GM18505 (cell line): ENCODE measurements around the gene PMEL.

ENCODE experiments used
- ATAC-seq: cut with Tn5 transposase; IDR thresholded peaks from one replicate; pipeline ENCODE4 v1.9.1; 2021; ENCODE audit not compliant: unreplicated experiment
- POLR2A ChIP-seq: IDR thresholded peaks from 4 replicates; pipeline ENCODE4 v1.6.1; 2011; ENCODE audit warnings: borderline replicate concordance; ENCODE audit not compliant: insufficient read depth, insufficient read length; ENCODE audit errors: extremely low read depth

The PMEL gene

DNA sequence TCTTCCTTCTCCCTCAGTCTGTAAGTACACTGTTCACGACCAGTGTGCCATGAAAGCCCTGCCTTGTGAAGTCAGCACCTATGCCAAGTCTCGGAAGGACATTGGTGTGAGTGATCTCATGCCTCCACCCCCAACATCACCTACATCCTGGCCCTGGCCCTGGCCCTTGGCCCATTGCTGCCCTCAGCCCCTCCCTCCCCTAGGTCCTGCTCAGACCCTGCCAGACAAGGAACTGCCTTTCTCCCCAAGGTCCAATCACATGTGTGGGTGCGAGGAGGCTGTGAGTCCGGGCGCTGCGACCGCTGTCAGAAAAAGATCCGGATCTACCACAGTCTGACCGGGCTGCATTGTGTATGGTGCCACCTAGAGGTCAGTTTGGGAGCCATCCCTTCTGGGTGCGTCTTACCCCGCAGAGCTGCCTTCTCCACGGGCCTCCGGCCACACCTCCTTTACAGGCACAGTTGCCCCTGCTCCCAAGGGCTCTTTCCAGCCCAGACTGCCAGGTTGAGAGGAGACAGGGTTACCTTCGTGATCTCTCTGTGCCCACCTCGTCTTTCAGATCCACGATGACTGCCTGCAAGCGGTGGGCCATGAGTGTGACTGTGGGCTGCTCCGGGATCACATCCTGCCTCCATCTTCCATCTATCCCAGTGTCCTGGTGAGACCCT lies 25.6 kb downstream of the PMEL start:
- peak; percentile 83 for ATAC-seq
- TF ChIP-seq POLR2A: peak; percentile 20

DNA sequence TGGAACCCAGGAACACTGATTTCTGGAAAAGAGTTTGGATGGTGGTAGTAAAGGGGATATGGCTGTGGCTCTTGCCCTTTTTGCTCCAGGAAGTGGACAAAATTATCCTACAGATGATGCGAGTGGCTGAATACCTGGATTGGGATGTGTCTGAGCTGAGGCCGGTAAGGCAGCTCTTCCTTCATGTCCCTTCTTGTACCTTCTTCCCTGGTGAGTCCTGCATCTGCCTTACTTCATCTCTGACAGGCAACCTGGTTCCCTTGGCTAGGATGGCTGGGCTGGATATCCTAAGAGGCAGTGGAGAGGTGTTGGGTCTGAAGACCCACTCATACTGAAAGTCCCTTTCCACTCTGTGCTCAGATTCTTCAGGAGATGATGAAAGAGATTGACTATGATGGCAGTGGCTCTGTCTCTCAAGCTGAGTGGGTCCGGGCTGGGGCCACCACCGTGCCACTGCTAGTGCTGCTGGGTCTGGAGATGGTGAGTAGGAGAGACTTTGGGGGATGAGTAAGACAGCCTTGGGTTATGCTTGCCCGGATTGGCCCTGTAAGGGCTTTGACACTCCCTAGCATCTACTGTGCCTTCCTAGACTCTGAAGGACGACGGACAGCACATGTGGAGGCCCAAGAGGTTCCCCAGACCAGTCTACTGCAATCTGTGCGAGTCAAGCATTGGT lies 26.9 kb downstream of the PMEL start:
- ATAC-seq: no peak
- no peak for TF ChIP-seq POLR2A

DNA sequence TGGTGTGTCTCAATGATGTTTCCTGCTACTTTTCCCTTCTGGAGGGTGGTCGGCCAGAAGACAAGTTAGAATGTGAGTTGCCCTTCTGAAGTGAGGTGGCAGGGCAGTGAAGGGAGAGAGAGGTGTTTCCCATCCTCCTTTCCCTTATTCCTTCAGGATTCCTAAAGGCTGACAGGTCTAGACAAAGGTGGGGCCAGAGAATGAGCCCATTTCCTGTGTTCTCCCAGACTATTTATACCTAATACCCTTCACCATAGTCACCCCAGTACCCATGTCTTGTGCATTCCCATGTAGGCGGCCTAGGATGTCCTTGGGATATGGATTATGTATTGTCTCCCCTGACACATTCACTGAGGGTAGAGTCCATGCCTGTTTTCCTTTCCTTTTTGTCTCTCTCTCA lies 27.9 kb downstream of the PMEL start:
- no peak for ATAC-seq
- no peak for TF ChIP-seq POLR2A

DNA sequence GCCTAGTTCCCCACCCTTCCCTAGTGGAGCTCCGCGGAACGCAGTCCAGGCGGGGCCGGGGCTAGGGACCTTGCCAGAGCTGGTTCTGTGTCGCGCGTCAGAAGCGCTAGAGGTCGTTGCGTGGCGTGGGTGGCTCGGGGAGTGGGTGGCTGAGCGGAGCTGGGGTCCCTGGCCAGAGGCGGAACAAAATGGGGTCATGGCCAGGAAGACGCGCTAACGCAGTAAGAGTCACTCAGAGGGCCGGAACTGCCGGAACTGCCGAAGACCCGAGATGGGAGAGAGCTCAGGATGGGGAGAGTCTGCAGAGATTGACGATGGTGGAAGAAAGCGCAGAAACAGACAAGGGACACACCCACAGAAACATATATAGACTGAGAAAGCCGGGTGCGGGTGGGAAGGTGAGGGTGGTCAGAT lies 30.1 kb downstream of the PMEL start:
- no peak for ATAC-seq
- TF ChIP-seq POLR2A: no peak

DNA sequence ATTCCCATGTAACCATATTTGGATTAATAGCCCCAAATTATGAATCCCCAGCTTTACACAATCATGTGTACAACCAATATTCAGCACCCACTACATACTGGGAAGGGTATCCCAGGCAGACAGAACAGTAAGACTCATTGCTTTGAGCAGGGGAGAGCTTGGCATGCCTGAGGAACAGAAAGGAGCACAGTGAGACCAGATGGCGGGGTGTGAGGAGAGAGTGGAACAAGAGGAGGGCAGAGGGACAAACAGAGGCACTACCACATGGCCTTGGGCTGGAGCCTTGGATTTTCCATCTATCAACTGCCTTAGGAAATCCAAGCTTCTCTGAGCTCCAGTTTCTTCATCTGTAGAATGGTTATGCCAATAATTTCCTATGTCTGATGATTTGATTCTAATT lies 31.1 kb downstream of the PMEL start:
- no peak for ATAC-seq
- TF ChIP-seq POLR2A: no peak

DNA sequence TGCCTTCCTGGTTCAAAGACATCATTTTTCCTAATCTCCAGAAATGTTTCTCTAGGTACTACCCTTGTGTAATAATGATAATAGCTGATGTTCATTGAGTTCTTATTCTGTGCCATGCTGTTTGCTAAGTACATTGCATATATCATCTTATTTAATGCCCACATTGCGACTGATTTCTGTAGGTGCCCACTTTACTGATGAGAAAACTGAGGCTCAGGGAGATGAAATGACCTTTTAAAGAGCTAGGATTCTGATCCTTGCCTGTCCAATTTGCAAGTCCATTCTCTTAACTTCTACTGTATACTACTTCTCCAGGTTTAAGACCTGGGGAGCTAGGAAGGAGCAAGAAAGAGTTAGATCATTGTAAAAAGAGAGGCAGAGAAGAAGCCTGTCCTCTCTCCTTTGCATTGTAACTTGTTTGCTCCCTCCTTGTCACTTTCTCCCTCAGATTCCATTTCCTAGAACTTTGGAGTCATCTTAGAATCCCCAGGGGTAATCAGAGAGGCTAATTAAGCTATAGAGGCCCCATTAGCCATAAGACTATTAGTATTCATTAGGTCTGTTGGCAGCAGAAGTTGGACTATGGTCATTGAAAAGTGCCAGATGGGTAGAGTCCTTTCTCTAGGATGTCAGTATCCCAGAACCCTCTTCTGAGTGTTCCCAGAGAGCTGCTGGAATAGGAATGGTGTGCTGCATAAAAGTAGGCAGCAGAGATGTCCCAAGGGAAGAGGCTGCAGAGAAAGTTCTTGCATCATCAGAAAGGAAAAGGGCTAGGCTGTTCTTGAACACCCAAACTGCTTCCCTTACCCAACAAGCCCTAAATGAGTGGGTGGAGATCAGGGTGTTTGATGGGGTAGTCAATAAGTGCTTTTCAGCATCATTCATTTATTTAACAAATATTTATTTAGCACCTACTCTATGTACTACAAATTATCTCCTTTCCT lies 31.8 kb downstream of the PMEL start:
- ATAC-seq: no peak
- TF ChIP-seq POLR2A: no peak

DNA sequence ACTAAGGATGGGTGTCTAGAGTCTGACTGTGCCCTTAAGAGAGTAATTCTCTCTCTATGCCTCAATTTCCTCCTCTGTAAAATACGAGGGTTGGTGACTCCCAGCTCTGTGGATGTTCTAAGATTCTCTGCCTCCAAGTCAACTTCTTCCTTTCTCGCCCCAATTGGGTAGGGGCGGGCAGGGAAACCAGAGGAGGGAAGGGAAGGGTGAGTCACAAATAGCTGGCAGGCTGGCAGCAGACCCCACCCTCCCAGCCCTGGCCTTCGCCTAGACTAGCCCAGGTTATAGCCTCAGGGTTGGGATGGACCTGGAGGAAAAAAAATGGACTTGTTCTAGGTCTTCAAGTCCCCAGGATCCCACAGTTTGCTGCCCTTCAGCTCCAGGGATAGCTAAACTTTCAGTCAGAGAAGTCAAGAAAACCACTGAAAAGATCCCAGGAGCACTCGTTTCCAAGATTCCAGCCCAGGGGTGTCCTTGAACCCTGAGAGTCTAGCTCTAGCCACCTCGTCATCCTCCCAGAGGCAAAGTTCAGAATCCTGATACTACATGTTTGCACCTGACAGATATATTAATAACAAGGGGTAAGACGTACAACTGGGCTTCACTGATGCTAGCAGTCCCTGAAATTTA lies 32.6 kb downstream of the PMEL start:
- TF ChIP-seq POLR2A: no peak
- ATAC-seq: no peak

DNA sequence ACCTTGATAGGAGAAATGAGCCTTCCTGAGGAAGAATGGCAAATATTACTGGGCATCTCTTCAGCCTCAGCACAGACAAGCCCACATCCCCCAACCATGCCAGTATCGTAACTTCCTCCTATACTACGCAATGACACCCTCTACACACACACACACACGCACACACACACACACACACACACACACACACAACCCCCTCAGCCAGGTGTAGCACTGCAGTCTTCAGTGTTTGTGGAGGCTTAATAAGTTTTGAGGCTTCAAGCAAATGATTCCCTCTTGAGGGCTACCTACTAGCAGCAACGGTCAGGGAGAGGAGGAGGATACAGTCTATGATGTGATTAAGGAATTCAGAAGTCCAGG lies 33.3 kb downstream of the PMEL start:
- no peak for ATAC-seq
- TF ChIP-seq POLR2A: peak; percentile 34

DNA sequence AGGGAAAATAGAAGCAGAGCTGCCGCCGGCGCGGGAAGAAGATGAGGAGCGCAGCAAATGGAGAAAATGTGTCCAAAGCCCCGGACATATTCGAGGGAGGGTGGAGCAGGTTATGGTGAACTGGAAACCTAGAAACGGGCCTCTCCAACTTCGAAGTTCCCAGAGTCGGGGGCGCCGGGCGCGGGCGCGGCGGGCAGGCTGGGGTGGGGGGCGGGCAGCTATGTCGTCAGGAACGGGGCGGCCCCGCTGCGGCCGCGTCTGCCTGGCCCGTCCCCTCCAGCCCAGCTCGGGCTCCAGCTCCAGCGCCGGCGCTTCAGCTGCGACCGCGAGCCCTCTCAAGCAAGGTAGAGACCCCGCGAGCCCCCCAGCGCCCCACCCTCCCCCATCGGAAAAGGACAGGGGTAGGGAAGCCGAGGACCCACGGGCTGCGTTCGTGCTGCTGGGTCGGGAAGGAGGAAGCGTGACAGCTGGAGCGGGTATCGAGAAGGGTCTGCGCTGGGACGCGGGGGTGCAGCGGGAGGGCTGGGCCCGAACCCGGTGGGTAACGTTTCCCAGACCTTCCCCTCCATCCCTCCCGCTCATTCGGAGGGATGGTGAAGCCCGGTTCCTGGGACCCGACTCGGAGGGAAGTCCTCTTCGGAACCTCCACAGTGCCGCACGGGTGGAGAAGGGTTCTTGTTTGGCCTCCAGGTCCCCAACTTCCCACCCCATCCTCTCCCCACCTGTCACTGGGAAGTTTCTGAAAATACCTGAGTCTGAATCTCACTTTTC lies 33.9 kb downstream of the PMEL start:
- TF ChIP-seq POLR2A: no peak

DNA sequence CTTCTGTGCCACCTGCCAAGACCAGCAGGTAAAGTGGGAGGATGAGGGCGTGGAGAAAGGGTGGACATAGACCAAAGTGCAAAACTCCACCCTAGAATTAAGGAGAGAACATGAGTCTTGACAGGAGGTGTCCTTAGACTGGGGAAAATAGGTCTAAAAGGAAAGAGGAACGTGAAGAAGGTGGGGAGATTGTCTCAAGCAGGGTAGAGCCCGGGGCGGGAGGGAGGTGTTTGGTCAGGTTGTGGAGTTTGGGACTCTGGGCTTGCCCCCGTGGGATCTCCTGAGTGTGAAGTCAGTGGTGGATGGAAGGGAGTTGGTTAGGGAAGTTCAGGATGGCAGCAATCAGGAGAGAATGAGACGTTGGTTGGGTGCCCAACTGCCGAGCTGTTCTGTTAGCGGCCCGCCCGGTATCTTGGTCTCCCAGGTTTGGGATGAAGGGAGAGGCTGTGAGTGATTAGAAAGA lies 34.5 kb downstream of the PMEL start:
- TF ChIP-seq POLR2A: no peak
- ATAC-seq: no peak

More for the DNA sequence above, 33.9 kb downstream of the PMEL start:
- no peak for ATAC-seq

DNA sequence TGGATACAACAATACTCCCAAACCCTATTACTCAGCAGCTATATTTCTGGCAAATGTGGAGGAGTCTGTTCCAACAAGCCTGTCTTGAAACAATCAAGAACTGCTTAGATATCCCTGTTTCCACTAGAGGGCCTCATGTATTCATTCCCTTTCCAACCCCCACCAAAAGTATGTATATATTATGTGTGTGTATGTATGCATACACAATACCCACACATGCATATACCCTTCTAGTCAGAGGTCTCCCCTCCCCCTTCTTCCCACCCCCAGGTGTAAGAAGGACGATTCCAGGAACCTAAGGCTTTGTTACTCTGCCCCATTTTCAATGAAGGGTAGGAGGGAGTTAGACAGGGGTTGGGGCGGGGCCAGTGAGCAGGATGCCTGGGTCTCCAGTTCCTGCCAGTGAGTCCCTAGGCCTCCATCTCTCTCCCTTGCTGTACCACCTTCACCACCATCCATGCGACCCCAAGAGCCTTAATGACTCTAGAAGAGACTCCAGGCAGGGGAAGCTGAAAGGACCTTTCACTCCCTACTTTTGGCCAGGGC lies 35.0 kb downstream of the PMEL start, which contains the start of gene DGKA:
TSS of gene DGKA (plus strand) at position 392 of the 546 bp plus-strand sequence. CDS start 5,342 bp downstream, outside the sequence.
- no peak for ATAC-seq
- peak; percentile 48 for TF ChIP-seq POLR2A

DNA sequence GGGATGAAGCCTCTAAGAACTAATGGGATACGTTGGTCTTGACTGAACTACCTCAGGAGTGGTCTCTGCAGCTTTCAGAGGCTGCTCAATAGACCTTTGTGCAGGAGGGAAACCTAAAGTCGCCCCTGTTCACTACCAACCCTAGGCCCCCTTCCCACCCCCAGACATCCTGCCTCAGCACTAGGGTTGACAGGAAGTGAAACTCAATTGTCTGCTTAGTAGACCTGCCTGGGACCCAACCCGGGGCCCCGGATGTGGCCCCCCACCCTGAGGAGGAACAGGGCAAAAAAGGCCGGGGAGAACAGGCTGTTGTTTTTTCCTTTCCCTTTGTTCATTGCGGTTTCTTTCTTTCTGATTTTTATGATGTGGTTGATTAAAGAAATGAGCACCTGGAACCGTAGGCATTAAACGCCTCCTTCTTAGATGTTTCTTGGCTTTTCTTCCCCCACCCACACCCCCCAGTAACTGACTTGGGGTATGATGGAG lies 36.5 kb downstream of the PMEL start:
- peak; percentile 65 for TF ChIP-seq POLR2A
- ATAC-seq: peak; percentile 38
